Hepatocyte (in vitro differentiated cells): ENCODE measurements around the gene PALD1. TPM values are rescaled to one million over a fixed set of nuclear protein-coding genes. Genes with fewer than 3 reads are reported as not detected.

Experiments used
- DNase-seq: peaks from one replicate; pipeline ENCODE4 v3.0.0-alpha.2; 2016; ENCODE audit warnings: low spot score
- H2AFZ ChIP-seq: fragments of 200-600 bp; sonication (generic); 2 replicates; pipeline ENCODE4 v1.6.0; 2016; ENCODE audit warnings: antibody characterized with exemption, mild to moderate bottlenecking
- H3K27ac ChIP-seq: fragments of 200-600 bp; sonication (generic); 2 replicates; pipeline ENCODE4 v1.5.1; 2016; ENCODE audit warnings: mild to moderate bottlenecking
- H3K27me3 ChIP-seq: fragments of 200-600 bp; sonication (generic); 2 replicates; pipeline ENCODE4 v1.6.1; 2016
- H3K36me3 ChIP-seq: fragments of 200-600 bp; sonication (generic); replicated peaks from 2 replicates; pipeline ENCODE4 v1.5.1; 2016; ENCODE audit warnings: low read depth; ENCODE audit not compliant: insufficient read depth
- H3K4me1 ChIP-seq: fragments of 200-600 bp; sonication (generic); 2 replicates; pipeline ENCODE4 v1.5.1; 2016; ENCODE audit warnings: mild to moderate bottlenecking, moderate library complexity; ENCODE audit not compliant: insufficient read depth
- H3K4me2 ChIP-seq: fragments of 200-600 bp; sonication (generic); 2 replicates; pipeline ENCODE4 v1.6.0; 2016
- H3K4me3 ChIP-seq: fragments of 200-600 bp; sonication (generic); 2 replicates; pipeline ENCODE4 v1.5.1; 2016; ENCODE audit warnings: mild to moderate bottlenecking
- H3K79me2 ChIP-seq: fragments of 200-600 bp; sonication (generic); 2 replicates; pipeline ENCODE4 v1.6.0; 2017; ENCODE audit warnings: mild to moderate bottlenecking
- H3K9me2 ChIP-seq: fragments of 200-600 bp; sonication (generic); replicated peaks from 2 replicates; pipeline ENCODE4 v1.6.0; 2017; ENCODE audit warnings: mild to moderate bottlenecking; ENCODE audit not compliant: insufficient read depth
- H3K9me3 ChIP-seq: fragments of 200-600 bp; sonication (generic); 2 replicates; pipeline ENCODE4 v1.5.1; 2016; ENCODE audit warnings: low read depth, mild to moderate bottlenecking
- H4K20me1 ChIP-seq: fragments of 200-600 bp; sonication (generic); 2 replicates; pipeline ENCODE4 v1.6.0; 2016; ENCODE audit warnings: mild to moderate bottlenecking; ENCODE audit not compliant: insufficient read depth, poor library complexity, severe bottlenecking
- CTCF ChIP-seq: fragments of 200-600 bp; sonication (generic); IDR thresholded peaks from 2 replicates; pipeline ENCODE4 v1.5.1; 2016; ENCODE audit warnings: antibody characterized with exemption, mild to moderate bottlenecking; ENCODE audit not compliant: poor library complexity
- EZH2 ChIP-seq: fragments of 200-600 bp; sonication (generic); IDR thresholded peaks from 2 replicates; pipeline ENCODE4 v1.6.1; 2016; ENCODE audit warnings: antibody characterized with exemption, mild to moderate bottlenecking, borderline replicate concordance
- EZH2phosphoT487 ChIP-seq: fragments of 200-600 bp; sonication (generic); IDR thresholded peaks from one replicate; pipeline ENCODE4 v1.6.1; 2018; ENCODE audit warnings: antibody characterized with exemption, mild to moderate bottlenecking, low read depth, moderate library complexity; ENCODE audit not compliant: unreplicated experiment, severe bottlenecking
- WGBS: methylation state at CpG from one replicate; pipeline ENCODE4 v1.1.6; 2016; ENCODE audit warnings: low lambda C conversion rate; ENCODE audit errors: missing lambda C conversion rate; 5-methylcytosine and 5-hydroxymethylcytosine counted together
- polyA plus RNA-seq: library from polyadenylated mRNA; unstranded; fragments of >200 nt; fragmentation: Nextera tagmentation; extraction: Ambion mirVana; gene quantifications from 2 replicates; pipeline ENCODE4 v1.2.1, GENCODE V29; 2016
- total RNA-seq: library from RNA; depleted of rRNA; stranded (reverse); fragments of >200 nt; gene quantifications from 2 replicates; pipeline ENCODE4 v1.2.3, GENCODE V29; 2014

The PALD1 gene
- total and polyA plus RNA-seq, 2 experiments from 2014 or later = 1.3 to 2.2 TPM

- Histone ChIP-seq H2AFZ (no peak overlapping the region), H3K27me3 (no peaks in the 10 kb centered on the region), H4K20me1 (no peaks in the 10 kb centered on the region), H3K9me3 (no peaks in the 10 kb centered on the region), H3K4me2 (no peak overlapping the region), H3K36me3 (no peaks in the 10 kb centered on the region), H3K9me2 (no peaks in the 10 kb centered on the region), H3K4me3 (no peak overlapping the region), H3K4me1 (peaks cover 12% of the 10 kb centered on the region), H3K79me2 (no peaks in the 10 kb centered on the region), H3K27ac (no peak overlapping the region)
- TF ChIP-seq EZH2 (no peak), EZH2phosphoT487 (no peak)
- DNase-seq = no peak
- WGBS = 72% methylated on average over 2 of the region's 2 CpGs
Measured at GRCh38 chr10:70448236-70448635, 30.3 kb upstream of the PALD1 start.

GRCh38 chr10:70455213-70455630, 23.3 kb upstream of the PALD1 start:
- H3K79me2 ChIP-seq = no peaks in the 10 kb centered on the region
- H3K9me3 ChIP-seq = no peaks in the 10 kb centered on the region
- no peak overlapping the region for H3K4me3 ChIP-seq
- H3K4me2 ChIP-seq = no peak overlapping the region
- no peaks in the 10 kb centered on the region for H4K20me1 ChIP-seq
- no peak overlapping the region for H3K27ac ChIP-seq
- no peak for DNase-seq
- TF ChIP-seq EZH2phosphoT487 = no peak
- TF ChIP-seq EZH2 = no peak
- no peak for TF ChIP-seq CTCF
- H3K9me2 ChIP-seq = no peaks in the 10 kb centered on the region
- peaks cover 13% of the 10 kb centered on the region for H3K4me1 ChIP-seq
- WGBS = 40% methylated on average over 6 of the region's 6 CpGs
- no peaks in the 10 kb centered on the region for H3K36me3 ChIP-seq
- no peak overlapping the region for H2AFZ ChIP-seq
- H3K27me3 ChIP-seq = peaks cover 40% of the 10 kb centered on the region

GRCh38 chr10:70456164-70456563, 22.4 kb upstream of the PALD1 start:
- no peak for DNase-seq
- Histone ChIP-seq H3K27ac (no peak overlapping the region), H3K4me3 (no peak overlapping the region), H2AFZ (no peak overlapping the region), H3K4me1 (peaks cover 13% of the 10 kb centered on the region), H3K4me2 (no peak overlapping the region), H4K20me1 (no peaks in the 10 kb centered on the region), H3K9me2 (no peaks in the 10 kb centered on the region), H3K79me2 (no peaks in the 10 kb centered on the region), H3K27me3 (peaks cover 40% of the 10 kb centered on the region), H3K9me3 (no peaks in the 10 kb centered on the region), H3K36me3 (no peaks in the 10 kb centered on the region)
- TF ChIP-seq CTCF (no peak), EZH2 (no peak), EZH2phosphoT487 (no peak)
- WGBS = 46% methylated on average over 8 of the region's 8 CpGs

- Histone ChIP-seq H4K20me1 (no peaks in the 10 kb centered on the region), H3K4me3 (no peak overlapping the region), H2AFZ (no peak overlapping the region), H3K27ac (no peak overlapping the region), H3K79me2 (no peaks in the 10 kb centered on the region), H3K4me2 (peak overlapping the region; percentile 79), H3K4me1 (peaks cover 13% of the 10 kb centered on the region), H3K9me2 (no peaks in the 10 kb centered on the region), H3K36me3 (no peaks in the 10 kb centered on the region), H3K27me3 (peaks cover 40% of the 10 kb centered on the region), H3K9me3 (no peaks in the 10 kb centered on the region)
- 46% methylated on average over 17 of the region's 17 CpGs for WGBS
- no peak for DNase-seq
- TF ChIP-seq CTCF (no peak), EZH2 (no peak), EZH2phosphoT487 (no peak)
Measured at GRCh38 chr10:70457759-70458305, 20.7 kb upstream of the PALD1 start.
